ENCODE measurements around the gene SNAI1. TPM values are rescaled to one million over a fixed set of nuclear protein-coding genes. Genes with fewer than 3 reads are reported as not detected.

SNAI1 gene
- total RNA-seq, 1 experiment from 2014 or later, result 5.4 TPM

DNA sequence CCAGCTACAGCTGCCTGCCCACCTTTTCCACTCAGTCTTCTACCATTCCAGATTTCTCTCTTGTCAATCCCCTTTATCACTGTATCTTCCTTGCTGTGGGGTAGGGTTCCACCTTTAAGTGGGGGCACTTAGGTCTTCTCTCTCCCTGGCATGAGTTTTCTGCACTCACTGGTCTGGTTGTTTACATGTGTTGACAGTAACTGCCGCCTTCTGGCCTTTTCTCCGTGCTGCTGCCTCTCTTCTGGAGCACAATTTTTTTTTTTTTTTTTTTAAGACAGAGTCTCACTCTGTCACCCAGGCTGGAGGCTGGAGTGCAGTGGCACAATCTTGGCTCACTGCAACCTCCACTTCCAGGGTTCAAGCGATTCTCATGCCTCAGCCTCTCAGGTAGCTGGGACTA, 34.6 kb upstream of the SNAI1 start:
- POLR2A ChIA-PET (ENCODE audit: unreplicated experiment), result no interaction called here
- Histone ChIP-seq H3K9ac (ENCODE audit: low read length) (no peak overlapping the region), H3K79me2 (ENCODE audit: low read length) (peaks cover 27% of the 10 kb centered on the region), H3K9me3 (ENCODE audit: low read length) (no peaks in the 10 kb centered on the region), H2AFZ (ENCODE audit: low read length) (no peak overlapping the region), H3K4me2 (ENCODE audit: low read length) (no peak overlapping the region), H4K20me1 (ENCODE audit: low read length) (no peaks in the 10 kb centered on the region), H3K36me3 (ENCODE audit: low read depth, low read length) (peaks cover 56% of the 10 kb centered on the region), H3K4me1 (ENCODE audit: insufficient read depth, low read length) (peaks cover 33% of the 10 kb centered on the region), H3K27me3 (ENCODE audit: low read length) (no peaks in the 10 kb centered on the region), H3K27ac (ENCODE audit: low read length) (peak overlapping the region; percentile 50), H3K9me2 (replicated peaks; ENCODE audit: low read length) (no peaks in the 10 kb centered on the region), H3F3A (ENCODE audit: low read length, unreplicated experiment) (peaks cover 4% of the 10 kb centered on the region), H3K4me3 (ENCODE audit: low read length) (no peak overlapping the region)
- TF ChIP-seq EZH2 (IDR thresholded peaks at IDR 0.05; ENCODE audit: low read length, unreplicated experiment) (no peak), EZH2phosphoT487 (IDR thresholded peaks at IDR 0.05; ENCODE audit: borderline replicate concordance, low read length) (no peak)
- TF ChIP-seq, protein P1, sequence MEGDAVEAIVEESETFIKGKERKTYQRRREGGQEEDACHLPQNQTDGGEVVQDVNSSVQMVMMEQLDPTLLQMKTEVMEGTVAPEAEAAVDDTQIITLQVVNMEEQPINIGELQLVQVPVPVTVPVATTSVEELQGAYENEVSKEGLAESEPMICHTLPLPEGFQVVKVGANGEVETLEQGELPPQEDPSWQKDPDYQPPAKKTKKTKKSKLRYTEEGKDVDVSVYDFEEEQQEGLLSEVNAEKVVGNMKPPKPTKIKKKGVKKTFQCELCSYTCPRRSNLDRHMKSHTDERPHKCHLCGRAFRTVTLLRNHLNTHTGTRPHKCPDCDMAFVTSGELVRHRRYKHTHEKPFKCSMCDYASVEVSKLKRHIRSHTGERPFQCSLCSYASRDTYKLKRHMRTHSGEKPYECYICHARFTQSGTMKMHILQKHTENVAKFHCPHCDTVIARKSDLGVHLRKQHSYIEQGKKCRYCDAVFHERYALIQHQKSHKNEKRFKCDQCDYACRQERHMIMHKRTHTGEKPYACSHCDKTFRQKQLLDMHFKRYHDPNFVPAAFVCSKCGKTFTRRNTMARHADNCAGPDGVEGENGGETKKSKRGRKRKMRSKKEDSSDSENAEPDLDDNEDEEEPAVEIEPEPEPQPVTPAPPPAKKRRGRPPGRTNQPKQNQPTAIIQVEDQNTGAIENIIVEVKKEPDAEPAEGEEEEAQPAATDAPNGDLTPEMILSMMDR (conservative IDR thresholded peaks at IDR 0.05; ENCODE audit: low read depth, low read length), result no peak
- DNase-seq (no peak), ATAC-seq (no peak)
- no TSS peak for BruUV-seq (replicated peaks)
- CTCF ChIA-PET, result no interaction called here
- intact Hi-C loops (cut with micrococcal nuclease), result no loop called here

DNA sequence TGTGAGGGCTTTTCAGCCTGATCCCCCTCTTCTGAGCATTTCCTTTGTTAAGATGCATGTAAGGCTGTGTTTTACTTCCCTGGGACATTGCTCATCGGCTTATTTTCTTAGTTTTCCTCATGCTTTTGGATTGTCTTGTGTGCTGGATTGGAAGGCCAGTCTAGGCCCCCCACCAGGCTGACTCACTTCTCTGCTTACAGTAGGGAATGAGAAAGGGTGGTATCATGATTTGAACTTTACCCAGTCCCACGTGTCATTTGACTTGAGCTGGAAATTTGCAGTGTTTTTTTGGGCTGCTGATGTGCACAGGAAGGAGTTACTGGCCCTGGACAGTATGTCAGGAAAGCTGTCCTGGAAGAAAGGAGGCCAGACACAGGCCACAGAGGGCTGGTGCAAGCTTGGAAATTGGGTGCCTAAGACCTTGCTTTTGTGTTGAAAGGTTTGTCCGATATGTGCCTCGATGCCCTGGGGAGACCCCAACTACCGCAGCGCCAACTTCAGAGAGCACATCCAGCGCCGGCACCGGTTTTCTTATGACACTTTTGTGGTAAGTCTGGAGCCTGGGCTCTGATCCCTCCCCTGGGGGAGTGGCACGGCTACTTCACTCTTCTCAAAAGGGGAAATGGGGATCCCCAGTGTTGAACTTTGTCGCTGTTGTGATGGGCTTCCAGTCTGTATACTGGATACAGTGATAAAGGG, 33.8 kb upstream of the SNAI1 start:
- peaks cover 4% of the 10 kb centered on the region for H3F3A ChIP-seq (ENCODE audit: low read length, unreplicated experiment)
- H2AFZ ChIP-seq (ENCODE audit: low read length), result no peak overlapping the region
- CTCF ChIA-PET, result no interaction called here
- peak; percentile 48 for ATAC-seq
- H3K4me1 ChIP-seq (ENCODE audit: insufficient read depth, low read length), result peaks cover 33% of the 10 kb centered on the region
- H3K27me3 ChIP-seq (ENCODE audit: low read length), result no peaks in the 10 kb centered on the region
- peaks cover 23% of the 10 kb centered on the region for H3K79me2 ChIP-seq (ENCODE audit: low read length)
- no peak overlapping the region; the same call in 1 of the 2 replicates for H3K9ac ChIP-seq (ENCODE audit: low read length)
- POLR2A ChIA-PET (ENCODE audit: unreplicated experiment), result no interaction called here
- H3K4me2 ChIP-seq (ENCODE audit: low read length), result no peak overlapping the region
- TF ChIP-seq, protein P1 (conservative IDR thresholded peaks at IDR 0.05; ENCODE audit: low read depth, low read length), result no peak
- TF ChIP-seq EZH2phosphoT487 (IDR thresholded peaks at IDR 0.05; ENCODE audit: borderline replicate concordance, low read length) (no peak), EZH2 (IDR thresholded peaks at IDR 0.05; ENCODE audit: low read length, unreplicated experiment) (no peak)
- peak overlapping the region; percentile 50 for H3K27ac ChIP-seq (ENCODE audit: low read length)
- DNase-seq, result peak; percentile 56
- H3K36me3 ChIP-seq (ENCODE audit: low read depth, low read length), result peaks cover 62% of the 10 kb centered on the region
- BruUV-seq (replicated peaks), result no TSS peak
- H3K4me3 ChIP-seq (ENCODE audit: low read length), result no peak overlapping the region
- no peaks in the 10 kb centered on the region for H3K9me3 ChIP-seq (ENCODE audit: low read length)
- no peaks in the 10 kb centered on the region for H3K9me2 ChIP-seq (replicated peaks; ENCODE audit: low read length)
- H4K20me1 ChIP-seq (ENCODE audit: low read length), result no peaks in the 10 kb centered on the region
- intact Hi-C loops (cut with micrococcal nuclease), result no loop called here

DNA sequence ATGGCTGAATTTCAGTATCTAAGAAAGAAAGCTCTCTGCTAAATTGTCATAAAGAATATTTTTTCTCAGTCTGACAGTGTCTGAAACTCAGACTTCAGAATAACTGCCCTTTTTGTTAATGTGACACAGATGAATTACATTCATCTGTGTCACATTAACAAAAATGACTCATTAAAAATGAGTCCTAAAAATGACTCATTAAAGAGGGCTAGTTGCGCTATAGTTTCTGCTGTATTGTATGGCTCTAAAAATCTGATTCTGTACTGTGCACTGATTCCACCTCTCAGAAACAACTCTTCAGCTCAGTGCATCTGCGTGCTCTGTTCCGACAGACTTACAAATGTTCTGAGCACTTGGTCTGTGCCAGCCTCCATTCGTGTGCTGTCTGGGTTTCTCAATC, 31.6 kb upstream of the SNAI1 start:
- no TSS peak for BruUV-seq (replicated peaks)
- no peak overlapping the region for H3K4me3 ChIP-seq (ENCODE audit: low read length)
- no peaks in the 10 kb centered on the region for H4K20me1 ChIP-seq (ENCODE audit: low read length)
- H3K4me2 ChIP-seq (ENCODE audit: low read length), result peak overlapping the region; percentile 49
- ChIA-PET POLR2A (ENCODE audit: unreplicated experiment) (interaction anchor here (1.0 kb wide), 1 partner anchor 35 kb away, joined by 4 read pairs; no protein-coding TSS in a partner anchor), CTCF (no interaction called here)
- intact Hi-C loops (cut with micrococcal nuclease), result loop anchor here (2.0 kb wide), 1 partner anchor 14 kb away; the partner anchor contains the start of gene RNF114
- H2AFZ ChIP-seq (ENCODE audit: low read length), result no peak overlapping the region
- H3K79me2 ChIP-seq (ENCODE audit: low read length), result peaks cover 13% of the 10 kb centered on the region
- TF ChIP-seq, protein P1 (conservative IDR thresholded peaks at IDR 0.05; ENCODE audit: low read depth, low read length), result no peak
- no peak for TF ChIP-seq EZH2phosphoT487 (IDR thresholded peaks at IDR 0.05; ENCODE audit: borderline replicate concordance, low read length)
- TF ChIP-seq EZH2 (IDR thresholded peaks at IDR 0.05; ENCODE audit: low read length, unreplicated experiment), result no peak
- H3K27me3 ChIP-seq (ENCODE audit: low read length), result no peaks in the 10 kb centered on the region
- H3K4me1 ChIP-seq (ENCODE audit: insufficient read depth, low read length), result peaks cover 33% of the 10 kb centered on the region
- H3K36me3 ChIP-seq (ENCODE audit: low read depth, low read length), result peaks cover 65% of the 10 kb centered on the region
- no peak overlapping the region for H3K9ac ChIP-seq (ENCODE audit: low read length)
- H3K9me3 ChIP-seq (ENCODE audit: low read length), result no peaks in the 10 kb centered on the region
- peak; percentile 93 for ATAC-seq
- DNase-seq, result peak; percentile 90
- peak overlapping the region; percentile 51 for H3K27ac ChIP-seq (ENCODE audit: low read length)
- peaks cover 4% of the 10 kb centered on the region for H3F3A ChIP-seq (ENCODE audit: low read length, unreplicated experiment)
- no peaks in the 10 kb centered on the region for H3K9me2 ChIP-seq (replicated peaks; ENCODE audit: low read length)
